ENCODE measurements around the gene KPNA1.

DNA sequence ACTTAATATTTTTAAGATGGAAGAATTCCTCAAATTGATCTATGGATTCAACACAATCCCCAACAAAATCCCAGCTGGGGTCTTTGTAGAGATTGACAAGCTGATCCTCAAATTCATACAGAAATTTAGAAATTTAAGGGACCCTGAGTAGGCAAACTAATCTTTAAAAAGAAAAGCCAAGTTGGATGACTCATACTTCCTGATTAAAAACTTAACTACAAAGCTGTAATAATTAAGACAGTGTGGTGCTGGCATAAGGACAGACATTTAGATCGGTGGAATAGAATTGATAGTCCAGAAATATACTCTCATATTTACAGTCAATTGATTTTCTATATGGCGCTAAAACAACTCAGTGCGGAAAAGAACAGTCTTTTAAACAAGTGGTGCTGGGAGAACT lies 119.2 kb downstream of the KPNA1 start:
- TF ChIP-seq POLR2AphosphoS5 (IDR thresholded peaks at IDR 0.05) = no peak
- TF ChIP-seq, protein P1, sequence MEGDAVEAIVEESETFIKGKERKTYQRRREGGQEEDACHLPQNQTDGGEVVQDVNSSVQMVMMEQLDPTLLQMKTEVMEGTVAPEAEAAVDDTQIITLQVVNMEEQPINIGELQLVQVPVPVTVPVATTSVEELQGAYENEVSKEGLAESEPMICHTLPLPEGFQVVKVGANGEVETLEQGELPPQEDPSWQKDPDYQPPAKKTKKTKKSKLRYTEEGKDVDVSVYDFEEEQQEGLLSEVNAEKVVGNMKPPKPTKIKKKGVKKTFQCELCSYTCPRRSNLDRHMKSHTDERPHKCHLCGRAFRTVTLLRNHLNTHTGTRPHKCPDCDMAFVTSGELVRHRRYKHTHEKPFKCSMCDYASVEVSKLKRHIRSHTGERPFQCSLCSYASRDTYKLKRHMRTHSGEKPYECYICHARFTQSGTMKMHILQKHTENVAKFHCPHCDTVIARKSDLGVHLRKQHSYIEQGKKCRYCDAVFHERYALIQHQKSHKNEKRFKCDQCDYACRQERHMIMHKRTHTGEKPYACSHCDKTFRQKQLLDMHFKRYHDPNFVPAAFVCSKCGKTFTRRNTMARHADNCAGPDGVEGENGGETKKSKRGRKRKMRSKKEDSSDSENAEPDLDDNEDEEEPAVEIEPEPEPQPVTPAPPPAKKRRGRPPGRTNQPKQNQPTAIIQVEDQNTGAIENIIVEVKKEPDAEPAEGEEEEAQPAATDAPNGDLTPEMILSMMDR (IDR thresholded peaks at IDR 0.05) = no peak

Data from transverse colon (tissue), 4 donors.